Measurements from ENCODE around the gene RNF5.

DNA sequence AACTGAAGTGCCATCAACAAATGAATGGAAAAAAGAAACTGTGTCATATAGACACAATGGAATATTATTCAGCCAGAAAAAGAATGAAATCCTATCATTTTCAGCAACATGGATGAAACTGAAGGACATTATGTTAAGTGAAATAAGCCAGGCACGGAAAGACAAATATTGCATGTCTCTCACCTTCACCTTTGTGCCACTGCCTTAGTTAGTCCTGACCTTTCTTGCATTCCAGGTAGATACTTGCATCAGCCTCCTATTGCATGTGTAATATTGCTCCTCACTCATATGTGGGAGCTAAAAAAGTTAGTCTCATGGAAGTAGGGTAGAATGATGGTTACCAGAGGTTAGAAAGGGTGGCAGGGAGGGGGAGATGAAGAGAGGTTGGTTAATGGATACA is 30.8 kb downstream of the RNF5 start:
- TF ChIP-seq POLR2A (IDR thresholded peaks at IDR 0.05): no peak
- TF ChIP-seq, protein P1, sequence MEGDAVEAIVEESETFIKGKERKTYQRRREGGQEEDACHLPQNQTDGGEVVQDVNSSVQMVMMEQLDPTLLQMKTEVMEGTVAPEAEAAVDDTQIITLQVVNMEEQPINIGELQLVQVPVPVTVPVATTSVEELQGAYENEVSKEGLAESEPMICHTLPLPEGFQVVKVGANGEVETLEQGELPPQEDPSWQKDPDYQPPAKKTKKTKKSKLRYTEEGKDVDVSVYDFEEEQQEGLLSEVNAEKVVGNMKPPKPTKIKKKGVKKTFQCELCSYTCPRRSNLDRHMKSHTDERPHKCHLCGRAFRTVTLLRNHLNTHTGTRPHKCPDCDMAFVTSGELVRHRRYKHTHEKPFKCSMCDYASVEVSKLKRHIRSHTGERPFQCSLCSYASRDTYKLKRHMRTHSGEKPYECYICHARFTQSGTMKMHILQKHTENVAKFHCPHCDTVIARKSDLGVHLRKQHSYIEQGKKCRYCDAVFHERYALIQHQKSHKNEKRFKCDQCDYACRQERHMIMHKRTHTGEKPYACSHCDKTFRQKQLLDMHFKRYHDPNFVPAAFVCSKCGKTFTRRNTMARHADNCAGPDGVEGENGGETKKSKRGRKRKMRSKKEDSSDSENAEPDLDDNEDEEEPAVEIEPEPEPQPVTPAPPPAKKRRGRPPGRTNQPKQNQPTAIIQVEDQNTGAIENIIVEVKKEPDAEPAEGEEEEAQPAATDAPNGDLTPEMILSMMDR (IDR thresholded peaks at IDR 0.05 in 8 of 11, conservative IDR thresholded peaks at IDR 0.05 in 3 of 11): no peak
